Endothelial cell of umbilical vein (primary cell): ENCODE measurements around the gene VPS54. TPM values are rescaled to one million over a fixed set of nuclear protein-coding genes. Genes with fewer than 3 reads are reported as not detected.

Experiments used
- BruUV-seq: library from RNA; stranded (reverse); fragments of 400-500 nt; replicated peaks from 2 replicates; lab custom pipeline; 2021; lab: Mats Ljungman, UMichigan
- CTCF ChIA-PET: fragments of 300-600, 350-600 bp; sonication (Branson Sonifier 250); formaldehyde crosslinking; loops from one replicate; lab custom pipeline; 2021; ENCODE audit warnings: antibody characterized with exemption, inconsistent platforms; lab: Charles Lee
- POLR2A ChIA-PET: fragments of 300-600, 350-600 bp; sonication (Branson Sonifier 250); formaldehyde crosslinking; loops from one replicate; lab custom pipeline; 2021; ENCODE audit warnings: antibody characterized with exemption, inconsistent platforms; lab: Charles Lee
- DNase-seq: peaks from one replicate; pipeline ENCODE4 v3.0.0-alpha.2; 2011; ENCODE audit warnings: low read depth, low spot score
- FAIRE-seq: peaks from 2 replicates; lab custom pipeline; 2011; peaks lifted over from hg19 to GRCh38; lab: Jason Lieb, UNC
- H2AFZ ChIP-seq: 2 replicates; pipeline ENCODE4 v1.6.0; 2012; ENCODE audit warnings: low read depth, low read length, control low read depth, inconsistent platforms
- H3K27ac ChIP-seq: 2 replicates; pipeline ENCODE4 v1.5.1; 2011; ENCODE audit warnings: low read depth, mild to moderate bottlenecking, control low read depth, low read length, moderate library complexity; ENCODE audit not compliant: insufficient read depth
- H3K27me3 ChIP-seq, 2 experiments: 2 replicates each; pipeline versions ENCODE4 v1.6.0 to v1.6.1; 2011; ENCODE audit warnings: low read length in 2 of 2, mixed read lengths in 1 of 2; ENCODE audit not compliant: control insufficient read depth in 2 of 2, insufficient read depth in 2 of 2
- H3K36me3 ChIP-seq, 2 experiments: 2 replicates in 1 of 2; 3 replicates in 1 of 2; pipeline ENCODE4 v1.5.1; 2011; ENCODE audit warnings: low read length in 2 of 2, mild to moderate bottlenecking in 1 of 2, moderate library complexity in 1 of 2; ENCODE audit not compliant: control insufficient read depth in 2 of 2, insufficient read depth in 2 of 2; ENCODE audit errors: extremely low read depth in 1 of 2
- H3K4me1 ChIP-seq: 3 replicates; pipeline ENCODE4 v1.5.1; 2011; ENCODE audit warnings: mild to moderate bottlenecking, low read length; ENCODE audit not compliant: control insufficient read depth, insufficient read depth; ENCODE audit errors: extremely low read depth
- H3K4me2 ChIP-seq: 2 replicates; pipeline ENCODE4 v1.6.1; 2011; ENCODE audit warnings: low read length, control low read depth, mixed read lengths; ENCODE audit not compliant: insufficient read depth
- H3K4me3 ChIP-seq, 3 experiments: fragments of 200-600 bp in 1 of 3; sonication (generic), shearing (Covaris generic) in 1 of 3; replicated peaks in 1 of 3; 2 replicates each; pipeline ENCODE4 v1.5.1; 2011 to 2016; ENCODE audit warnings: control low read depth in 3 of 3, low read length in 3 of 3, mild to moderate bottlenecking in 2 of 3, inconsistent platforms in 1 of 3, low read depth in 1 of 3, moderate library complexity in 1 of 3; ENCODE audit not compliant: insufficient read depth in 1 of 3
- H3K79me2 ChIP-seq: 2 replicates; pipeline ENCODE4 v1.6.0; 2012; ENCODE audit warnings: low read length, inconsistent platforms; ENCODE audit not compliant: control insufficient read depth, insufficient read depth
- H3K9ac ChIP-seq: replicated peaks from 2 replicates; pipeline ENCODE3; 2011; ENCODE audit warnings: low read length, control low read depth; ENCODE audit not compliant: insufficient read depth; ENCODE audit errors: extremely low read depth
- H3K9me1 ChIP-seq: replicated peaks from 3 replicates; pipeline ENCODE4 v1.6.0; 2011; ENCODE audit warnings: mild to moderate bottlenecking, low read length; ENCODE audit not compliant: control insufficient read depth, insufficient read depth; ENCODE audit errors: extremely low read depth
- H3K9me3 ChIP-seq: replicated peaks from 2 replicates; pipeline ENCODE4 v1.5.1; 2012; ENCODE audit warnings: low read length, inconsistent platforms; ENCODE audit not compliant: control insufficient read depth, insufficient read depth
- H4K20me1 ChIP-seq: replicated peaks from 2 replicates; pipeline ENCODE3; 2011; ENCODE audit warnings: mild to moderate bottlenecking, low read length; ENCODE audit not compliant: control insufficient read depth, insufficient read depth; ENCODE audit errors: extremely low read depth
- EZH2 ChIP-seq: IDR thresholded peaks from 2 replicates; pipeline ENCODE4 v1.6.1; 2012; ENCODE audit warnings: borderline replicate concordance, low read depth, mild to moderate bottlenecking, moderate library complexity, low read length, inconsistent platforms; ENCODE audit not compliant: severe bottlenecking
- FOS ChIP-seq: IDR thresholded peaks from 2 replicates; pipeline ENCODE4 v1.6.1; 2011; ENCODE audit warnings: mild to moderate bottlenecking, low read length, moderate library complexity, borderline replicate concordance; ENCODE audit not compliant: insufficient read depth
- GATA2 ChIP-seq: IDR thresholded peaks from 2 replicates; pipeline ENCODE4 v1.7.0; 2011; ENCODE audit warnings: low read depth, mild to moderate bottlenecking, moderate library complexity, mixed read lengths, low read length; ENCODE audit not compliant: insufficient read length, insufficient read depth
- JUN ChIP-seq: IDR thresholded peaks from 2 replicates; pipeline ENCODE4 v1.6.1; 2011; ENCODE audit warnings: borderline replicate concordance, low read depth; ENCODE audit not compliant: insufficient read length, insufficient read depth
- MAX ChIP-seq: IDR thresholded peaks from 2 replicates; pipeline ENCODE4 v1.6.1; 2011; ENCODE audit not compliant: insufficient read depth, insufficient read length
- MYC ChIP-seq: IDR thresholded peaks from one replicate; pipeline ENCODE4 v1.6.1; 2011; ENCODE audit warnings: mild to moderate bottlenecking, low read depth, low read length
- POLR2A ChIP-seq: IDR thresholded peaks from 2 replicates; pipeline ENCODE4 v1.6.1; 2012; ENCODE audit warnings: low read depth, mild to moderate bottlenecking, control low read depth, low read length
- POLR2AphosphoS5 ChIP-seq: IDR thresholded peaks from 2 replicates; pipeline ENCODE4 v1.6.1; 2012; ENCODE audit warnings: low read depth, mild to moderate bottlenecking, control low read depth, low read length, moderate library complexity; ENCODE audit not compliant: insufficient read depth
- dilution Hi-C: fragments of 300-500 bp; cut with MboI; formaldehyde crosslinking; loops from one replicate; pipeline ENCODE4 v1.15.0; 2019; ENCODE audit warnings: low sequenced_read_pairs; ENCODE audit not compliant: extremely low pct_ligation_motif_present
- intact Hi-C: fragments of 100-400 bp; cut with micrococcal nuclease; formaldehyde crosslinking; loops from one replicate; pipeline ENCODE4 v1.10.0; 2022
- polyA plus RNA-seq, 4 experiments: library from polyadenylated mRNA; depleted of rRNA in 3 of 4; stranded (reverse) in 3 of 4; unstranded in 1 of 4; fragments of >200 nt; gene quantifications; 2 replicates each; pipeline versions ENCODE4 v1.2.1 to v1.2.3, GENCODE V29; 2011 to 2012; ENCODE audit warnings: missing spikeins in 1 of 4
- total RNA-seq: library from RNA; stranded (reverse); gene quantifications from 2 replicates; pipeline ENCODE4 v1.2.3, GENCODE V29; 2021
- TF ChIP-seq, protein P1 (sequence below), 2 donors: IDR thresholded peaks; 1 replicate in 1 of 2; 2 replicates in 1 of 2; pipeline ENCODE4 v1.5.1; 2011; ENCODE audit warnings: low read length in 2 of 2, mild to moderate bottlenecking in 2 of 2, moderate library complexity in 2 of 2, control low read depth in 1 of 2, inconsistent platforms in 1 of 2, low read depth in 1 of 2; ENCODE audit not compliant: insufficient read depth in 1 of 2; ENCODE audit errors: extremely low read depth in 1 of 2

VPS54 gene
- total and polyA plus RNA-seq, 2 donors (not counting 3 experiments of a cell fraction or from before 2014, with no cell fraction given), result 6.3 to 17.7 TPM

GRCh38 chr2:63890678-63891077 lies 128.6 kb downstream of the VPS54 start:
- Histone ChIP-seq H2AFZ (no peak overlapping the region), H3K9me1 (no peaks in the 10 kb centered on the region), H3K4me1 (no peaks in the 10 kb centered on the region), H3K4me3 (no peak overlapping the region), H3K79me2 (no peaks in the 10 kb centered on the region), H4K20me1 (no peaks in the 10 kb centered on the region), H3K9ac (no peak overlapping the region), H3K27ac (no peak overlapping the region), H3K9me3 (no peaks in the 10 kb centered on the region), H3K36me3 (peaks cover 10 to 23% of the 10 kb centered on the region in 2 experiments), H3K4me2 (no peak overlapping the region), H3K27me3 (no peaks in the 10 kb centered on the region)
- FAIRE-seq, result no peak
- dilution Hi-C loops (no loop called here), intact Hi-C loops (no loop called here)
- POLR2A ChIA-PET, result no interaction called here
- TF ChIP-seq FOS, result no peak
- TF ChIP-seq POLR2AphosphoS5, result no peak
- TF ChIP-seq JUN, result no peak
- TF ChIP-seq POLR2A, result no peak
- no peak for TF ChIP-seq MYC
- no peak for TF ChIP-seq MAX
- TF ChIP-seq, protein P1, sequence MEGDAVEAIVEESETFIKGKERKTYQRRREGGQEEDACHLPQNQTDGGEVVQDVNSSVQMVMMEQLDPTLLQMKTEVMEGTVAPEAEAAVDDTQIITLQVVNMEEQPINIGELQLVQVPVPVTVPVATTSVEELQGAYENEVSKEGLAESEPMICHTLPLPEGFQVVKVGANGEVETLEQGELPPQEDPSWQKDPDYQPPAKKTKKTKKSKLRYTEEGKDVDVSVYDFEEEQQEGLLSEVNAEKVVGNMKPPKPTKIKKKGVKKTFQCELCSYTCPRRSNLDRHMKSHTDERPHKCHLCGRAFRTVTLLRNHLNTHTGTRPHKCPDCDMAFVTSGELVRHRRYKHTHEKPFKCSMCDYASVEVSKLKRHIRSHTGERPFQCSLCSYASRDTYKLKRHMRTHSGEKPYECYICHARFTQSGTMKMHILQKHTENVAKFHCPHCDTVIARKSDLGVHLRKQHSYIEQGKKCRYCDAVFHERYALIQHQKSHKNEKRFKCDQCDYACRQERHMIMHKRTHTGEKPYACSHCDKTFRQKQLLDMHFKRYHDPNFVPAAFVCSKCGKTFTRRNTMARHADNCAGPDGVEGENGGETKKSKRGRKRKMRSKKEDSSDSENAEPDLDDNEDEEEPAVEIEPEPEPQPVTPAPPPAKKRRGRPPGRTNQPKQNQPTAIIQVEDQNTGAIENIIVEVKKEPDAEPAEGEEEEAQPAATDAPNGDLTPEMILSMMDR (IDR thresholded peaks at IDR 0.05; ENCODE audit: extremely low read depth in 1 of 2, insufficient read depth in 1 of 2, low read depth in 1 of 2, low read length in 2 of 2), result no peak
- no peak for TF ChIP-seq GATA2
- TF ChIP-seq EZH2, result no peak
- CTCF ChIA-PET, result interaction anchor here (1.1 to 1.3 kb wide), 4 partner anchors 15 to 290 kb away, joined by 3 to 5 read pairs (median 4); no protein-coding TSS in a partner anchor
- no TSS peak for BruUV-seq
- no peak for DNase-seq
